GM21529 (cell line): ENCODE measurements around the gene GRK1.
"Not testable (repeated sequence)": the region's sequence is repeated elsewhere in the genome, so short reads cannot be mapped to it uniquely, and the experiment has no call there.

Experiments
- ATAC-seq: cut with Tn5 transposase; IDR thresholded peaks from one replicate; pipeline ENCODE4 v1.9.1; 2021; ENCODE audit not compliant: unreplicated experiment

GRK1 gene

DNA sequence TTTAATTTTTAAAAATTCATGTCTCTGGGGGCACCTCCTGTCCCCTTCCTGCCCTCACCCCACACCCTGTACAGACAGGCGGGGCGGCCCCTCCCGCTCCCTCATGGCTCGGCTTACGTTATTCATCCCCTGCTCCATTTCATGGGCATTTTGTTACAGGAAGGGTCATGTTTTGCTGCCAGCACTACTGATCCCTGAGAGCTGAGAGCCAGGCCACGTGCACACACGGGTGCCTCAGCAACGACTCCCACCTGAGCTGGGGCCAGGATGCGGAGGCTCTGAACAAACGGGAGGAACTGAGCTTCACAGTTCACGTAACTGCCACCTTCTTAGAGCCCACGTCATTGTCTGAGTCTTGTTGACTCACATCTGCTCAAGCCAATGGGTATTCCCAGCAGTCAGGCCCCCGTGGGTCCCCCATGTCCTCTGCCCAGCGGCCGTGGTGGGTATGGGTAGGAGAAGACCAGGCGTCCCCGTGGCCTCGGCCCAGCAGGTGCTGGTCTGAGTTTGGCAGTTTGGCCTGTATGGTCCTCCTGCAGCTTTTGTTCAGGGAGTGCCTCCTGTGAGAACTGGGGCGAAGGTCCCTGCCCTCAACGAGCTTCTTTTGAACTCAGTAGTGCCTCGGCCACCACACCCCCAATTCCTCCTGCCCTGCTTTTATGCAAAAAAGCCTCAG, 75.6 kb downstream of the GRK1 start:
- no peak for ATAC-seq

DNA sequence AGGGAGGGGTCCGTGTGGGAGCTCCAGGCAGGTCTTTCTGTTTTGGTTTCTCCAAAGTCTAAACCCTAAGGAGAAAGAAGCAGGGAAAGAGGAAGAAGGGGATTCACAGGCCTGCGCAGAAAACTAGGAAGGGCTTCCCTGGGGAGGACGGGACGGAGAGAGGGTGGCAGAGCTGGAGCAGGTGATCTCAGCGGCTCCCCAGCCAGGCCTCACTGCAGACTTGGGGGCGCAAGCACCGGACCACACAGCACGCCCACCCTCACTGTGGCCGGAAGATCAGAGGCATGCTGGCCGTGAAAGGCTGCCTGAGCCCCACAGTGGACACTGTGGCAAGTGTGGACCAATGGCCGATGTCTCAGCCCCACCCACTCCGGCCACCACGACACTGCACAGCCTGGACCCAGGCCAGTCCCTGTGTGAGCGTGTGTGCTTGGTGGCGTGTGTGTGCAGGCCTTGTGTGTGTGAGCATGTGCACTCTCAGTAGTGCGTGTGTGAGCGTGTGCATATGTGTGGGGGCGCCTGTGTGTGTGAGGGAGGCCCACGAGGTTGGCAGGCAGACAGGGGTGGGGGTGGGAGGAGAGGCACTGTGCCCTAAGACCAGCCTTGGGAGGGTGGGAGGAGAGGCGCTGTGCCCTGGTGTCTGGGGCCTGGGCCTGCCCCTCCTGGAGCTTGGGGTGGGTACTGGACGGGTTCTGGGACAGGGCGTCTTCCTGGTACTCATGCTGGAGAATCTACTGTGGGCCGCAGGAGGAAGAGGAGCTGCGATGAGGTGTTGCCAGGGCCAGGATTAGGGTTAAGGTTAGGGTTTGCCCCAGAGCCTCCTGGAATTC, 76.6 kb downstream of the GRK1 start:
- no peak for ATAC-seq

DNA sequence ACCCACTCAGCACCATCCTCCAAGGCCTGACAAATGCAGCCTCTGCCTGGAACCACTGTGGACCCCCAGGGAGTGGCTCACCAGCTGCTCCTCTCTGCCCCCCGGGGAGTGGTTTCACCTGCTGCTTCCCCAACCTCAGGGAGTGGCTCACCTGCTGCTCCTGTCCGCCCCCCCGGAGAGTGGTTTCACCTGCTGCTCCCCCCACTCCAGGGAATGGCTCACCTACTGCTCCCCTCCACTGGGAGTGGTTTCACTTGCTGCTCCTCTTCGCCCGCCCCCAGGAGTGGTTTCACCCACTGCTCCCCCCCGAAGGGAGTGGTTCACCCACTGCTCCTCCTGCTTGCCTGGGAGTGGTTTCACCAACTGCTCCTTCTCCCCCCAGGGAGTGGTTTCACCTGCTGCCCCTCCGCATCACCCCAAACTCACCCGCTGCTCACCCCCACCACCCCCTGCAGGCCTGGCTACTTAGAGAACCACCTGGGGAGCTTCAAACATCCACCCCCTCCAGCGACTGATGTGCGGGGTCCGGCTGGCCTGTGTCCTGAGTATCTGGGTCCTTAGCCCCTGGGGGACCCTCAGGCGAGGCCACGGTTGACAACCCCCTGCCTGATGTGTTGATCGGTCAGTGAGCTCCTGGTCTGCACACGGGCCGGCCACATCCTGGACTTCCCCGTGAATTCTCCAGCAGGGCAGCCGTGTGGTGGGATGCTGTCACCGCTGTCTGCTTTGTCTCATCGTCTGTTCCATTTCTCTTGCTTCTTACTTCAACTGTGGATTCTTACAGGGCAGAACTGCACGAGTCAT, 77.4 kb downstream of the GRK1 start:
- no peak for ATAC-seq

DNA sequence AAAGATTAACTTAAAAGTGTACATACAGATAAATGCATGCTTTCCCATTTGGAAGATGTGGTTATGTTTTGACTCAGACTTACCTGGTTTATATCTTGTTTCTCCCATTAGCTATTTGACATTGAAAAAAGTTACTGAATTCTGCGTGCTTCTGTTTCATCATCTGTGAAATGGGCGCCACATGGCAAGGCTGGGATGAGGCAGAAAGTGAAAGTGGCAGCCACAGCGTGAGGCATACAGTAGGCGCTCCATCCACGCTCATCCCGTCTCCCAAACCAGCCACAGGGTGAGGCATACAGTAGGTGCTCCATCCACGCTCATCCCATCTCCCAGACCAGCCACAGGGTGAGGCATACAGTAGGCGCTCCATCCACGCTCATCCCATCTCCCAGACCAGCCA, 78.0 kb downstream of the GRK1 start:
- no peak for ATAC-seq

DNA sequence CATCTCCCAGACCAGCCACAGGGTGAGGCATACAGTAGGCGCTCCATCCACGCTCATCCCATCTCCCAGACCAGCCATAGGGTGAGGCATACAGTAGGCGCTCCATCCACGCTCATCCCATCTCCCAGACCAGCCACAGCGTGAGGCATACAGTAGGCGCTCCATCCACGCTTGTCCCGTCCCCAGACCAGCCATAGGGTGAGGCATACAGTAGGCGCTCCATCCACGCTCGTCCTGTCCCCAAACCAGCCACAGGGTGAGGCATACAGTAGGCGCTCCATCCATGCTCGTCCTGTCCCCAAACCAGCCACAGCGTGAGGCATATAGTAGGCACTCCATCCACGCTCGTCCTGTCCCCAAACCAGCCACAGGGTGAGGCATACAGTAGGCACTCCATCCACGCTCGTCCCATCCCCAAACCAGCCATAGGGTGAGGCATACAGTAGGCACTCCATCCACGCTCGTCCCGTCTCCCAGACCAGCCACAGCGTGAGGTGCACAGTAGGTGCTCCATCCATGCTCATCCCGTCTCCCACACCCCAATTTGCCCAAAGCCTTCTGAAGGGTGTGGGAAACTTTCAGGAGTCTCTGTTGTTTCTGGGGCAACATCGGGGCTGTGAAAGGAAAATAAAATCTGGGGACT, 78.6 kb downstream of the GRK1 start:
- ATAC-seq: not testable (repeated sequence)

DNA sequence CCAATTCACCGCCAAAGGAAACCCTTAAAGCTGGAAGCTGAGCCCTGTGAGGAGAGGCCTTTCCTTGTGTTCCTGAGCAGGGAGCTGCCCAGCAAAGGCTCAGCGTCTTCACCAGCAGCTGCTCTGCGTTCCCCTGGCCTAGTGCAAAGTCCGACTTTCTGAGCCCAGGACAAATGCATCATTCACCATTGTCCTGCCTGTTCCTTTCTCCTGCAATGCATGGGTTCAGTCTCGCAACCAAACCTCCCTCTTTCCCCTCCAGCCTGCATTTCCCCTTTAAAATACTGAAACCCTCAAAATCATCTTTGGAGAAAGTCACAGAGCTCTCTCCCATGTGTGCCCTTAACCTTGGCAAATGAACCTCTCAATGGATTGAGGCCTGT, 79.1 kb downstream of the GRK1 start:
- ATAC-seq: no peak

DNA sequence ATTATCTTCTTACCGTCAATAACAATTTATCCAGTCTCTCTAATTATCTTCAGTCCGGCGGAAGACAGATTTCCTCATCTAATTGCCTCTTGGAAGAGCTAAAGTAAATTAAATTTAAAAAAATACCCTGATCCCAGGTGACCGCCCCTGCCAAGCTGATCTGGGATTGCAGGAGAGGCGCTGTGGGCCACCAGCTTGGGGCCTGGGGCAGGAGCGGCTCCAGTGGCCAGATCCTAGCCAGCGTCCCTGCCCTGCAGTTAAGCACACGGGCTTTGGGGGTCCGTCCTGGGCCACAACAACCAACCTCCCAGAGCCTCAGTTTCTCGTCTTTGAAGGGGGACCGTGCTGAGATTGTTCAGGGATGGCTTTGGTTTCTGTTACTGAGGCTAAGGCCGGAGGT, 79.7 kb downstream of the GRK1 start:
- no peak for ATAC-seq

DNA sequence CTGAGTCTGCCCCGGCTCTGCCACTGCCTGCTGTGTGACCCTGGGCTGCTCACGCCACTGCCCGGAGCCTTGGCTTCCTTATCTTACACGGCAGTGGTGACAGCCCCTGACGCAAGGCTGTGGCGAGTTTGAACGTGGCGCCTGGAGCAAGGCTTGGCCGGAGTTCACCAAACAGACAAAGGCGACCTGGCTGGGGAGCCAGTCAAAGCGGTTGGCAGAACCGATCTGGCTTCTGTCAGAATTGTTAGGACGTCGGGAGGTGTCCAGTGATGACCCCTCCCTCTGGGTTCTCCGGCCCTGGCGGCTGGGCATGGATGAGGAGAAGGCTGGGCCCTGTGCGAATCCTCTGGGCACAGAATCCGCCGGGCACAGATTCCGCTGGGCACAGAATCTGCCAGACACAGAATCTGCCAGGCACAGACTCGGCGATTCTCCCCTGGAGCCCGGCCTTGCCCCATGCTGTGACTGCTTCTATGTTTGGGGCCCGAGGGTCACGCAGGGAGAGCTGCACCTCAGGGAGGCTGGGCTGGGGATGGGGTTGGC, 80.3 kb downstream of the GRK1 start:
- no peak for ATAC-seq

DNA sequence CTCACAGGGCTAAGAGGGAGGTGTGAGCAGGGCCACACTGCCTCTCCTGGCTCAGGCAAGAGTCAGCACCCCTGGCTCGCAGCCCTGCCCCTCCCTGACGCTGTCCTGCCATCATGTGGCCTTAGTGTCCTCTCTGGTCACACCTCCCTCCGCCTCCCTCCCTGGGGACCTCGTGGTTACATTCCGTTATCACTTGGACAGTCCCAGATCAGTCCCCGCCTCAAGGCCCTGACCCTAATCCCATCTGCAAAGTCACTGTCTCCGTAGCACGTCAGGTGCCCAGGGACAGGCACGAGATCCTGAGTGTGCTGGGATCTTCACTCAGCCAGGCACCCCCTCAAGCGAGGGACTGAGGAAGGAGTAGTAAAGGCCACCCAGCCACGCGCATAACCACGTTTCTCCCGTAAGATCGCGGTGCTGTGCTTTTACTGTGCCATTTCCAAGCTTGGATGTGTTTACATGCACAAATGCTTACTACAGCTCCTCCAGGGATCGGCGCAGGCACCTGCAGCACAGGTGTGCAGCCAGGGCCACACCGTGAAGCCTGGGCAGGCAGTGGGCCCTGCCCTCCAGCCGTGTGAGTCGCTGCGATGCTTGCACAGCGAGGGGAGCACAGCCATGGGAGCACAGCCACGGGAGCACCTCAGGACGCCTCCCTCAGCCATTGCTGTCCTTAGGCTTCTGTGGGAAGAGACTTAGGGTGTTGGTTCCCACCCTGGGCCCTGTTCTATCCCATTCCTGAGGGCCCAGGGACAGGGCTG, 81.3 kb downstream of the GRK1 start:
- no peak for ATAC-seq

DNA sequence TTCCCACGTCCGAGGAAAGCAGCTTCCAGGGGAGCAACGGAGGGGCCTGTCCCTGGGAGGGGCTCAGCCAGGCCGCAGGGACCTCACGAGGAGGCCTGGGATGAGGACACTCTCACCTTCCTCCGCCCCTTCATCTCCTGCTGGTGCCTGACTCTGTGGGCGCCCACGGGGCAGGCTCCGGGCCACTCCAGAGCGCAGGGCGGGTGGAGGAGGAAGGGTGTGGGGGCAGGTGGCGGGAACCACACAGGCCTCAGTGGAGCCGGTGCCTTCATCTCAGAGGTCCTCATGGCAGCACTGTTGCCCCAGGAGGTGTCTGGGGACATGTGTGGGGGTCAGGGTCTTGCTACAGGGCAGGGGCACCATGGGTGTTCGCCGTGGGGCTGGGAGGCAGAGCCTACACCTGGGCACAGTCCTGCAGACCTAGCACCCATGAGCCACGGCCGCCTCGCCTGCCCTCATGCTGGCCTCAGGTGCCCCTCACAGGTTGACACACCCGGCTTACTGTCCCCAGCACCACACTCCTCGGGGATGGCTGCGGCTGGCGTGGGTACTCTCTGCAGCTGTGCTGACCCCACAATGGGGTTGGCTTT, 81.9 kb downstream of the GRK1 start:
- ATAC-seq: no peak

DNA sequence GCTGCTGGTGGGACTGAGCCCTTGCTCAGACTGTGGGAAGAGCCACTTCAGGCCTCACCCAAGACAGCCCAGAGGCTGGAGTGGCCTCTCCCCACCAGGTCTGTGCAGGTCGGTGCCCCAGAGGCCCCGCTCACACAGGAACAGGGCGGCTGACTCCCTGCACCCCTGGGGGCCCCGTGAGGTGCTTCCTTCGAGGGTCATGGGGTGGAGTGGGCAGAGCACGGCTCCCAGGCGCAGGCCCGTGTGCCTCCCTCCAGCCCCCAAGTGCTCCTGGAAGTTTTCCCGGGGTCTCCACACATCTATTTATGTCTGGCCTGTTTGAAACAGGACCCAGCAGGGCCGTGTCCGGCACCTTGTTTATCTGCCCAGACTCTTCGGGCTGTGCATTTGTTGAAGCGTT, 82.5 kb downstream of the GRK1 start:
- no peak for ATAC-seq

DNA sequence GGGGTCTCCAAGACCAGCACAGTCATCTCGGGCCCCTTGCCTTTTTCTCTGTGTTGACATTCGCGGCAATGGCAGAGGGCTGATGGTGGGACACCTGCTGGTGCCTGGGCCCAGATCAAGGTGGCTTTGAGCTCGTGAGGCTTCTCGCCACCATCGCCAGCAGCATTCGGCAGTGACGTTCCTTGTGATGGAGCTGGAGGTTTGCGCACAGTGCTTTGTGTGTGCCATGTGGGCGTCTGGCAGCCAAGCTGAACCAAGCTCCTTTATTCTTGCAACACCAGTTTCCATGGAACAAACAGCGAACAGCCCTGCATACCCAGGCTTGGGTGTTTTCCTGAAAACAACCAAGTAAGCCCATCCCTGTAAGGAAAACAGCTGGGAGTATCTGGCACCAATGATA, 82.9 kb downstream of the GRK1 start:
- ATAC-seq: no peak

DNA sequence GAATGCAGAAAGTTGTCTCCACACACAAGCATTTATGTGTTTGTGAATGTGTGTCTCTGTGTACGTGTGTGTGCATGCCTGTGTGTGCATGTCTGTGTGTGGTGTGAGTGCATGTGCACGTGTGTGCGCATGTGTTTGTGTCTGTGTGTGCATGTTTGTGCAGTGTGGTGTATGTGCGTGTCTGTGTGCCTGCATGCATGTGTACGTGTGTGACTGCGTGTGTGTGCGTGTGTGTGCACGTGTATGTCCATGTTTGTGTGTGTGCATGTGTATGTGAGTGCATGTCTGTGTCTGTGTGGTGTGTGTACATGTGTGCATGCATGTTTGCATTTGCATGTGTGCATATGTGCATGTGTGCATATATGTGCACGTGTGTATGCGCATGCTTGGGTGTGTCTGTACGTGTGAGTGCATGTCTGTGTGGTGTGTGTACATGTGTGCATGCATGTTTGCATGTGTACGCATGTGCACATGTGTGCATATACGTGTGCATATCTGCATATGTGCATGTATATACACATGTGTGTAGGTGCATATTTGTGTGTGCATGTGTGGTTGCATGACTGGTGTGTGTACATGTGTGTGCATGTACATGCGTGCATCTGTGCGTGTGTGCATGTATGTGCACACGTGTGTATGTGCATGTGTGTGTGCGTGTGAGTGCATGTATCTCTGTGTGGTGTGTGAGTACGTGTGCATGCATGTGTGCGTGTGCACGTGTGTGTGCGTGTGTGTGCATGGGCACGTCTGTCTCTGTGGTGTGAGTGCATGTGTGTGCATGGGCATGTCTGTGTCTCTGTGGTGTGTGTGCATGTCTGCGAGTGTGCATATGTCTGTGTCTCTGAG, 83.8 kb downstream of the GRK1 start:
- ATAC-seq: no peak

DNA sequence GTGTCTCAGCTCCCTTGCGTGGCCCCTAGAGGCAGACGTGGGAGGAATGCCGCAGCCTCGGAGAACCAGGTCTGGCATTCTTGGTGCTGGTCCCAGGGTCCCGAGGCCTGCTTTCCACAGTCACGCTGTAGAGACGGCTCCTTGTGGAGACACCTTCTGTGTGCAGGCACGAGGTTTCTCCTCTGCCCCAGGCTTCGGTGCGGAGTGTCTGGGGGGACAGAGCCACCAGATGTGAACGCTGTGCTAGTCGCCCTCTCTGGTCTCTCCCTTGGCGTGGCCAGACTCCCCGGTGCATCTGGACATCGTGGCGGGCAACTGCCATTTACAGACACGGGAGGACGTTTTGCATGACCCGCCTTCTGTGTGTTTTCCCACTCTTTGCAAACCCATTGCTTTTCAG, 84.5 kb downstream of the GRK1 start:
- no peak for ATAC-seq

DNA sequence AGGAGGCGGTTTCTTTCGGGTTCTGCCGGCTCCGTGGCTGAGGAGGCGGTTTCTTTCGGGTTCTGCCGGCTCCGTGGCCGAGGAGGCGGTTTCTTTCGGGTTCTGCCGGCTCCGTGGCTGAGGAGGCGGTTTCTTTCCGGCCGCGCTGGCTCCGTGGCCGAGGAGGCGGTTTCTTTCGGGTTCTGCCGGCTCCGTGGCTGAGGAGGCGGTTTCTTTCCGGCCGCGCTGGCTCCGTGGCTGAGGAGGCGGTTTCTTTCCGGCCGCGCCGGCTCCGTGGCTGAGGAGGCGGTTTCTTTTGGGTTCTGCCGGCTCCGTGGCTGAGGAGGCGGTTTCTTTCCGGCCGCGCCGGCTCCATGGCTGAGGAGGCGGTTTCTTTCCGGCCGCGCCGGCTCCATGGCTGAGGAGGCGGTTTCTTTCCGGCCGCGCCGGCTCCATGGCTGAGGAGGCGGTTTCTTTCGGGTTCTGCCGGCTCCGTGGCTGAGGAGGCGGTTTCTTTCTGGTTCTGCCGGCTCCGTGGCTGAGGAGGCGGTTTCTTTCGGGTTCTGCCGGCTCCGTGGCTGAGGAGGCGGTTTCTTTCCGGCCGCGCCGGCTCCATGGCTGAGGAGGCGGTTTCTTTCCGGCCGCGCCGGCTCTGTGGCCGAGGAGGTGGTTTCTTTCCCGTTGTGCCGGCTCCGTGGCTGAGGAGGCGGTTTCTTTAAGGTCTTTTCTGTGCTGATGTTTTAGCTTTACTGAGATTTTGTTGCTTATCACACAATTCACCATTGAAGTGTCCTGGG, 85.4 kb downstream of the GRK1 start:
- not testable (repeated sequence) for ATAC-seq

DNA sequence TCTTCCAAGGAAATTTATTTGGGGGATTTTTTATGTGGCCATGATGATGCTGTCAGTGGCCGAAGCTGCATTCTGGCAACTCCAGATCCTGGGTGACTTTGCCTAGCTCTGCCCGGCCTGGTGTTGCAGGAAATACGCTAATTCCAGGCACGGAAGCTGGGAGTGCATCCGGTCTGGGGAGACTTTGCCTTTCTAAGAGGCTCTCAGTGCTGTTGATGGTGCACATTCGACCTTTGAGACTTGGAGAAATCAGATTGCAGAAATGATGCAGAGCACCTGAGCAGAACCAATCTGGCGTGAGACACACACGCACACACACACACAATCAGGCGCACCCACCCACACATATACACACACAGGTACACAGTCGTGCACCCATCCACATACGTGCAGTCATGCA, 86.2 kb downstream of the GRK1 start:
- ATAC-seq: no peak

DNA sequence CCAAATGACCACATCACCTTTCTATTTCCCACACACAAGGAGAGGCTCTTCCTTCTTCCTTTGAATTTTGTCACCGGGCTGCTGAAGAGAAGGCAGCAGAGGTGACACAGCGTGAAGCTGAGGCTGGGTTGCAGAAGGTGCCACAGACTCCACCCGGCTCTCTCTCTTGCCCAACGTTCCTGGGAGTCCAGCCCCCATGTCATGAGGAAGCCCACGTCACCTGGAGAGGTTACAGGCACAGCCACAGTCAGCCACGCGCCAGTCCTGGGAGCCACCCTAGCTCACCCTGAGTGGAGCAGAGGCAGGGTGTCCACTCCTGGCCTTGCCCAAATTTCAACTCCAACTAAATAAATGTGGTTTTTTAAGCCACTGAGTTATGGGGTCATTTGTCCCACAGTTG, 87.2 kb downstream of the GRK1 start:
- ATAC-seq: no peak

DNA sequence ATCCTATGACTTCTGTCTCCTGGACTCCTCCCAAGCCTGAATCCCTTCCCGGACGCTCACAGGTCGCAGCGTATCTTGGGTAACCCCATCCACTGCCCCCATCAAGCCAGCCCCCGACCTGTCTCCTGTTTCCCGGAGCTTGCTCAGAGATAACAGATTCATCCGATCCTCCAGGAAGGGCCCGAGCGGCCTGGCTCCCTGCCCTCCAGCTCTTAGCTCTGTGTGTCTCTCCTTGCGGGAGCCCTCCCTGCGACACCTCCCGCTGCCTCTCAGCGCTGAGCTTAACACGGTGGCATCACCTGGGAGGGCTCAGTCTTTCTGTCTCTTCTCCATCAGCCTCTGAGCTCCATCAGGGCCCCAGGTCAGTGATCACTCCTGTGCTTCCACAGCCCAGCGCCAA, 87.7 kb downstream of the GRK1 start:
- ATAC-seq: no peak
